K562 (cell line): ENCODE measurements around the gene PLEKHA6. TPM values are rescaled to one million over a fixed set of nuclear protein-coding genes. Genes with fewer than 3 reads are reported as not detected.

Source experiments
- ATAC-seq: fragments of 200-7000 bp; cut with Tn5 transposase; 3 replicates; pipeline ENCODE4 v1.9.1; 2020; ENCODE audit warnings: moderate library complexity
- BruUV-seq: library from RNA; stranded (reverse); fragments of 400-500 nt; replicated peaks from 2 replicates; lab custom pipeline; 2021; lab: Mats Ljungman, UMichigan
- CTCF ChIA-PET: fragments of 300-600 bp; formaldehyde crosslinking; extraction: SDS; loops from one replicate; lab custom pipeline; 2021; ENCODE audit warnings: low intra/inter-chr PET ratio; lab: Yijun Ruan, JAX
- POLR2A ChIA-PET: fragments of 300-600, 350-650 bp; sonication (Branson Sonifier 250); formaldehyde crosslinking; extraction: SDS; loops from one replicate; lab custom pipeline; 2021; ENCODE audit warnings: antibody characterized with exemption, inconsistent platforms; lab: Yijun Ruan, JAX
- DNase-seq, 4 experiments: peaks; one replicate each; pipeline versions ENCODE4 v3.0.0 to v3.0.0-alpha.2; 2011 to 2018; ENCODE audit warnings: low spot score in 3 of 4, mixed read lengths in 3 of 4; ENCODE audit errors: extremely low read depth in 1 of 4
- FAIRE-seq: peaks from 2 replicates; lab custom pipeline; 2011; peaks lifted over from hg19 to GRCh38; lab: Jason Lieb, UNC
- H2AFZ ChIP-seq: 2 replicates; pipeline ENCODE4 v1.6.0; 2011; ENCODE audit warnings: low read depth, low read length, control low read depth, inconsistent platforms
- H3K27ac ChIP-seq: fragments of 200-600 bp; 3 replicates; pipeline ENCODE4 v1.8.0; 2011; ENCODE audit warnings: low read depth, mild to moderate bottlenecking, control low read depth, inconsistent platforms, low read length, moderate library complexity, mixed read lengths; ENCODE audit errors: extremely low read depth
- H3K27me3 ChIP-seq, 2 experiments: fragments of 300-600 bp in 1 of 2; 2 replicates in 1 of 2; 3 replicates in 1 of 2; pipeline versions ENCODE4 v1.6.0 to v1.8.0; 2011; ENCODE audit warnings: inconsistent platforms in 2 of 2, low read length in 2 of 2, mild to moderate bottlenecking in 1 of 2, mixed read lengths in 1 of 2, moderate library complexity in 1 of 2; ENCODE audit not compliant: control insufficient read depth in 2 of 2, insufficient read depth in 2 of 2
- H3K36me3 ChIP-seq: fragments of 300-600 bp; 3 replicates; pipeline ENCODE4 v1.8.0; 2011; ENCODE audit warnings: mild to moderate bottlenecking, low read length, inconsistent platforms; ENCODE audit not compliant: control insufficient read depth, insufficient read depth
- H3K4me1 ChIP-seq, 2 experiments: fragments of 200-600 bp in 1 of 2; replicated peaks in 1 of 2; 2 replicates in 1 of 2; 3 replicates in 1 of 2; pipeline versions ENCODE4 v1.5.1 to v1.8.0; 2011; ENCODE audit warnings: inconsistent platforms in 2 of 2, low read length in 2 of 2, mild to moderate bottlenecking in 1 of 2, mixed read lengths in 1 of 2, moderate library complexity in 1 of 2; ENCODE audit not compliant: control insufficient read depth in 2 of 2, insufficient read depth in 2 of 2
- H3K4me2 ChIP-seq: 2 replicates; pipeline ENCODE4 v1.6.1; 2011; ENCODE audit warnings: low read length, control low read depth, inconsistent platforms, mixed read lengths; ENCODE audit not compliant: insufficient read depth
- H3K4me3 ChIP-seq: fragments of 200-600 bp; sonication (generic), shearing (Covaris generic); 2 replicates; pipeline ENCODE4 v1.5.1; 2016; ENCODE audit warnings: control low read depth, inconsistent platforms
- H3K79me2 ChIP-seq: fragments of 200-600 bp; 3 replicates; pipeline ENCODE4 v1.8.0; 2011; ENCODE audit warnings: low read length, inconsistent platforms; ENCODE audit not compliant: control insufficient read depth, insufficient read depth
- H3K9ac ChIP-seq, 2 experiments: 2 replicates each; pipeline versions ENCODE4 v1.6.0 to v1.6.1; 2011; ENCODE audit warnings: low read depth in 2 of 2, low read length in 2 of 2, control low read depth in 1 of 2, inconsistent platforms in 1 of 2, mild to moderate bottlenecking in 1 of 2, mixed read lengths in 1 of 2; ENCODE audit not compliant: insufficient read depth in 1 of 2
- H3K9me1 ChIP-seq: one replicate; pipeline ENCODE4 v1.6.0; 2011; ENCODE audit warnings: inconsistent platforms, mild to moderate bottlenecking, low read length, moderate library complexity; ENCODE audit not compliant: control insufficient read depth, insufficient read depth
- H3K9me3 ChIP-seq: replicated peaks from 2 replicates; pipeline ENCODE4 v1.5.1; 2011; ENCODE audit warnings: low read depth, low read length, inconsistent platforms; ENCODE audit not compliant: control insufficient read depth, insufficient read depth
- H4K20me1 ChIP-seq: replicated peaks from 2 replicates; pipeline ENCODE4 v1.6.1; 2011; ENCODE audit warnings: low read length, inconsistent platforms, mixed read lengths; ENCODE audit not compliant: control insufficient read depth, insufficient read depth
- ATF2 ChIP-seq: sonication (generic); formaldehyde crosslinking; IDR thresholded peaks from 2 replicates; pipeline ENCODE4 v1.8.1; 2022; ENCODE audit warnings: missing genetic modification reagents
- BMI1 ChIP-seq: fragments of 150-350 bp; IDR thresholded peaks from 2 replicates; pipeline ENCODE4 v1.6.1; 2014; ENCODE audit warnings: low read length
- CHD4 ChIP-seq: fragments of 200-600 bp; sonication (generic); IDR thresholded peaks from 3 replicates; pipeline ENCODE4 v1.6.1; 2012; ENCODE audit warnings: low read depth, mild to moderate bottlenecking, mixed read lengths, low read length, inconsistent platforms; ENCODE audit not compliant: insufficient read depth, insufficient replicate concordance, poor library complexity, severe bottlenecking
- FUS ChIP-seq: fragments of 200-400 bp; formaldehyde crosslinking; optimal IDR thresholded peaks from 2 replicates; pipeline ENCODE3; 2017; ENCODE audit warnings: low read depth, low read length
- HNRNPH1 ChIP-seq: fragments of 200-400 bp; formaldehyde crosslinking; optimal IDR thresholded peaks from 2 replicates; pipeline ENCODE3; 2017; ENCODE audit warnings: low read depth, mild to moderate bottlenecking, low read length, moderate library complexity
- HNRNPL ChIP-seq: fragments of 200-400 bp; formaldehyde crosslinking; IDR thresholded peaks from 2 replicates; pipeline ENCODE4 v1.6.1; 2017; ENCODE audit warnings: low read depth, mild to moderate bottlenecking, low read length
- ILK ChIP-seq: fragments of 450-650 bp; IDR thresholded peaks from 2 replicates; pipeline ENCODE4 v1.6.1; 2016; ENCODE audit warnings: missing genetic modification characterization, low read depth, mild to moderate bottlenecking, missing compliant biosample characterization, moderate library complexity, borderline replicate concordance
- MTA2 ChIP-seq: fragments of 450-650 bp; IDR thresholded peaks from 2 replicates; pipeline ENCODE4 v1.6.1; 2016; ENCODE audit warnings: low read depth
- NR2C1 ChIP-seq, 2 experiments: fragments of 450-650 bp; IDR thresholded peaks; 2 replicates each; pipeline ENCODE4 v1.6.1; 2017; ENCODE audit warnings: mild to moderate bottlenecking in 2 of 2, antibody characterized with exemption in 1 of 2, inconsistent platforms in 1 of 2, missing compliant biosample characterization in 1 of 2, missing genetic modification characterization in 1 of 2
- PRMT5 ChIP-seq: sonication (generic); formaldehyde crosslinking; IDR thresholded peaks from 2 replicates; pipeline ENCODE4 v1.5.0; 2020; ENCODE audit warnings: missing genetic modification reagents
- SIX5 ChIP-seq, 2 experiments: IDR thresholded peaks; 2 replicates each; pipeline ENCODE4 v1.6.1; 2011; ENCODE audit warnings: low read length in 2 of 2, borderline replicate concordance in 1 of 2, low read depth in 1 of 2, mild to moderate bottlenecking in 1 of 2, moderate library complexity in 1 of 2; ENCODE audit not compliant: insufficient read depth in 1 of 2
- SOX6 ChIP-seq: fragments of 450-650 bp; IDR thresholded peaks from 2 replicates; pipeline ENCODE4 v1.6.1; 2014; ENCODE audit warnings: mild to moderate bottlenecking
- ZKSCAN3 ChIP-seq: fragments of 250-450 bp; sonication (Bioruptor Pico); IDR thresholded peaks from 2 replicates; pipeline ENCODE4 v1.4.0; 2020
- ZNF197 ChIP-seq: fragments of 200-800 bp; sonication (Bioruptor generic); IDR thresholded peaks from 2 replicates; pipeline ENCODE4 v1.6.1; 2016; ENCODE audit warnings: low read depth, missing genetic modification characterization, missing compliant biosample characterization
- ZNF217 ChIP-seq: sonication (generic); formaldehyde crosslinking; IDR thresholded peaks from 2 replicates; pipeline ENCODE4 v1.8.0; 2022; ENCODE audit warnings: mild to moderate bottlenecking, missing genetic modification reagents
- ZNF347 ChIP-seq: fragments of 450-650 bp; formaldehyde crosslinking; IDR thresholded peaks from 2 replicates; pipeline ENCODE4 v1.4.0; 2020; ENCODE audit warnings: low read depth, mild to moderate bottlenecking, moderate library complexity
- ZNF583 ChIP-seq: fragments of 250-450 bp; sonication (Bioruptor Pico); IDR thresholded peaks from 2 replicates; pipeline ENCODE4 v1.4.0; 2020
- ZNF586 ChIP-seq: fragments of 450-650 bp; formaldehyde crosslinking; conservative IDR thresholded peaks from 2 replicates; pipeline ENCODE4 v1.4.0; 2020; ENCODE audit warnings: mild to moderate bottlenecking, moderate library complexity
- WGBS: fragments of 100-300 bp; shearing (Covaris generic); methylation state at CpG from one replicate; pipeline ENCODE4 v1.1.6; 2016; ENCODE audit warnings: low coverage, mixed read lengths; ENCODE audit not compliant: insufficient coverage; ENCODE audit errors: missing lambda C conversion rate; 5-methylcytosine and 5-hydroxymethylcytosine counted together
- in situ Hi-C: fragments of 300-500 bp; cut with MboI; formaldehyde crosslinking; loops from 4 replicates; pipeline ENCODE4 v1.15.0; 2018; ENCODE audit warnings: inconsistent platforms, mixed read lengths
- intact Hi-C: fragments of 100-400 bp; cut with micrococcal nuclease; formaldehyde crosslinking; loops from 2 replicates; pipeline ENCODE4 v1.14.2; 2022
- polyA plus RNA-seq, 8 experiments: library from polyadenylated mRNA; depleted of rRNA in 4 of 8; stranded (reverse) in 5 of 8; unstranded in 3 of 8; fragments of >200 nt; fragmentation: Nextera tagmentation in 2 of 8; fragmentation: Illumina TruSeq in 1 of 8; extraction: Ambion mirVana in 2 of 8; extraction: Trizol in 1 of 8; gene quantifications; 2 replicates each; pipeline versions ENCODE4 v1.2.1 to v1.2.3, GENCODE V29; 2011 to 2014; ENCODE audit warnings: inconsistent platforms in 1 of 8, missing spikeins in 1 of 8
- total RNA-seq, 7 experiments: library from RNA; depleted of rRNA in 6 of 7; stranded (reverse); fragments of >200 nt in 6 of 7; fragmentation: Illumina TruSeq in 2 of 7; extraction: Trizol in 2 of 7; gene quantifications; 2 replicates each; pipeline versions ENCODE4 v1.2.1 to v1.2.3, GENCODE V29; 2011 to 2021; ENCODE audit warnings: low replicate concordance in 1 of 7
- TF ChIP-seq, protein P1 (sequence below): fragments of 250-450 bp; sonication (Bioruptor Pico); IDR thresholded peaks from 2 replicates; pipeline ENCODE4 v1.9.0; 2021; ENCODE audit warnings: mild to moderate bottlenecking
- TF ChIP-seq, protein P2 (sequence below): fragments of 450-650 bp; IDR thresholded peaks from 2 replicates; pipeline ENCODE4 v1.7.0; 2016; ENCODE audit warnings: borderline replicate concordance

PLEKHA6 gene
- total and polyA plus RNA-seq, 9 of the 15 experiments (the other 6 are each of a cell fraction or from before 2014, with no cell fraction given), result under 0.01 to 0.33 (median 0.01) TPM; not detected in 4

GRCh38 chr1:204251926-204252689, 107.6 kb downstream of the PLEKHA6 start:
- no peak overlapping the region for H3K4me3 ChIP-seq
- no peak for ATAC-seq
- no peaks in the 10 kb centered on the region for H3K9me3 ChIP-seq
- CTCF ChIA-PET, result interaction anchor here (0.7 kb wide), 1 partner anchor 18 kb away, joined by 3 read pairs; no protein-coding TSS in a partner anchor
- no peak for FAIRE-seq
- in situ Hi-C loops (no loop called here), intact Hi-C loops (no loop called here)
- no peak overlapping the region for H3K9ac ChIP-seq
- no peak overlapping the region for H3K4me2 ChIP-seq
- POLR2A ChIA-PET, result no interaction called here
- WGBS, result 0% methylated on average over 6 of the region's 6 CpGs
- H3K27ac ChIP-seq, result no peak overlapping the region
- DNase-seq, result no peak
- no peaks in the 10 kb centered on the region for H3K4me1 ChIP-seq
- H4K20me1 ChIP-seq, result peaks cover 14% of the 10 kb centered on the region; the same call in 1 of the 2 replicates
- H3K9me1 ChIP-seq, result no peaks in the 10 kb centered on the region
- H2AFZ ChIP-seq, result no peak overlapping the region
- peaks cover 50 to 85% of the 10 kb centered on the region in 2 experiments for H3K27me3 ChIP-seq
- no peaks in the 10 kb centered on the region for H3K36me3 ChIP-seq
- BruUV-seq, result no TSS peak
- H3K79me2 ChIP-seq, result no peaks in the 10 kb centered on the region
- TF ChIP-seq HNRNPH1, result no peak
- TF ChIP-seq FUS, result no peak
- TF ChIP-seq SIX5 (IDR thresholded peaks at IDR 0.05; ENCODE audit: borderline replicate concordance in 1 of 2, insufficient read depth in 1 of 2, low read depth in 1 of 2, low read length in 2 of 2), result no peak
- no peak for TF ChIP-seq SOX6
- TF ChIP-seq HNRNPL, result no peak
- no peak for TF ChIP-seq CHD4
- TF ChIP-seq ZNF583, result no peak
- TF ChIP-seq ZNF197 (CRISPR knock-in tag), result no peak
- no peak for TF ChIP-seq PRMT5 (CRISPR knock-in tag)
- TF ChIP-seq ZNF347, result no peak
- TF ChIP-seq ZNF586, result no peak
- TF ChIP-seq, protein P1, sequence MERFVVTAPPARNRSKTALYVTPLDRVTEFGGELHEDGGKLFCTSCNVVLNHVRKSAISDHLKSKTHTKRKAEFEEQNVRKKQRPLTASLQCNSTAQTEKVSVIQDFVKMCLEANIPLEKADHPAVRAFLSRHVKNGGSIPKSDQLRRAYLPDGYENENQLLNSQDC (CRISPR knock-in tag), result no peak
- no peak for TF ChIP-seq ZKSCAN3 (CRISPR knock-in tag)
- no peak for TF ChIP-seq BMI1
- TF ChIP-seq, protein P2, sequence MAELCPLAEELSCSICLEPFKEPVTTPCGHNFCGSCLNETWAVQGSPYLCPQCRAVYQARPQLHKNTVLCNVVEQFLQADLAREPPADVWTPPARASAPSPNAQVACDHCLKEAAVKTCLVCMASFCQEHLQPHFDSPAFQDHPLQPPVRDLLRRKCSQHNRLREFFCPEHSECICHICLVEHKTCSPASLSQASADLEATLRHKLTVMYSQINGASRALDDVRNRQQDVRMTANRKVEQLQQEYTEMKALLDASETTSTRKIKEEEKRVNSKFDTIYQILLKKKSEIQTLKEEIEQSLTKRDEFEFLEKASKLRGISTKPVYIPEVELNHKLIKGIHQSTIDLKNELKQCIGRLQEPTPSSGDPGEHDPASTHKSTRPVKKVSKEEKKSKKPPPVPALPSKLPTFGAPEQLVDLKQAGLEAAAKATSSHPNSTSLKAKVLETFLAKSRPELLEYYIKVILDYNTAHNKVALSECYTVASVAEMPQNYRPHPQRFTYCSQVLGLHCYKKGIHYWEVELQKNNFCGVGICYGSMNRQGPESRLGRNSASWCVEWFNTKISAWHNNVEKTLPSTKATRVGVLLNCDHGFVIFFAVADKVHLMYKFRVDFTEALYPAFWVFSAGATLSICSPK, result no peak
- no peak for TF ChIP-seq ZNF217 (CRISPR knock-in tag)
- no peak for TF ChIP-seq MTA2
- TF ChIP-seq ILK (tag), result no peak
- TF ChIP-seq NR2C1 (IDR thresholded peaks at IDR 0.05), result no peak
- no peak for TF ChIP-seq NR2C1 (tag; IDR thresholded peaks at IDR 0.05)
- no peak for TF ChIP-seq ATF2 (CRISPR knock-in tag)
